HG03521 (cell line): ENCODE measurements around the gene WNT3.

Experiments
- ATAC-seq: cut with Tn5 transposase; IDR thresholded peaks from one replicate; pipeline ENCODE4 v1.9.1; 2021; ENCODE audit warnings: mild to moderate bottlenecking, moderate library complexity; ENCODE audit not compliant: unreplicated experiment

WNT3 gene

GRCh38 chr17:46837521-46837920 lies 19.0 kb upstream of the WNT3 start:
- ATAC-seq: no peak

- no peak for ATAC-seq
Measured at GRCh38 chr17:46836500-46836899, 18.0 kb upstream of the WNT3 start.

- no peak for ATAC-seq
Measured at GRCh38 chr17:46834846-46835245, 16.4 kb upstream of the WNT3 start.

GRCh38 chr17:46833840-46834208 lies 15.3 kb upstream of the WNT3 start:
- ATAC-seq: no peak

- ATAC-seq: no peak
Measured at GRCh38 chr17:46832945-46833839, 14.7 kb upstream of the WNT3 start.

- ATAC-seq: no peak
Measured at GRCh38 chr17:46832331-46832821, 13.9 kb upstream of the WNT3 start.

GRCh38 chr17:46831573-46832330 lies 13.3 kb upstream of the WNT3 start:
- ATAC-seq: no peak

- ATAC-seq: no peak
Measured at GRCh38 chr17:46827274-46827673, 8.8 kb upstream of the WNT3 start.

- no peak for ATAC-seq
Measured at GRCh38 chr17:46826116-46826515, 7.6 kb upstream of the WNT3 start.

- no peak for ATAC-seq
Measured at GRCh38 chr17:46823657-46824056, 5.2 kb upstream of the WNT3 start.

GRCh38 chr17:46822388-46822921 lies 4.0 kb upstream of the WNT3 start:
- ATAC-seq: no peak

GRCh38 chr17:46821482-46822387 lies 3.2 kb upstream of the WNT3 start:
- no peak for ATAC-seq

- no peak for ATAC-seq
Measured at GRCh38 chr17:46820592-46821450, 2.3 kb upstream of the WNT3 start.

- ATAC-seq: no peak
Measured at GRCh38 chr17:46819906-46820351, 1.4 kb upstream of the WNT3 start.

GRCh38 chr17:46818929-46819859 lies 702 bp upstream of the WNT3 start:
- ATAC-seq: no peak

- ATAC-seq: no peak
Measured at GRCh38 chr17:46817901-46818209, 637 bp downstream of the WNT3 start.

- ATAC-seq: no peak
Measured at GRCh38 chr17:46817151-46817900, 1.2 kb downstream of the WNT3 start.
